ENCODE results near the gene CYB5B.

Gene CYB5B

GRCh38 chr16:69402439-69402838 is 22.0 kb upstream of the CYB5B start:
- H3K9ac ChIP-seq (ENCODE audit: low read depth, low read length) = no peak overlapping the region
- no peaks in the 10 kb centered on the region for H3K36me3 ChIP-seq (ENCODE audit: insufficient read depth, low read length)
- peaks cover 10% of the 10 kb centered on the region for H3K4me1 ChIP-seq (ENCODE audit: insufficient read depth, low read length)
- no peaks in the 10 kb centered on the region for H3K9me3 ChIP-seq (ENCODE audit: control insufficient read depth, insufficient read depth, low read length)

DNA sequence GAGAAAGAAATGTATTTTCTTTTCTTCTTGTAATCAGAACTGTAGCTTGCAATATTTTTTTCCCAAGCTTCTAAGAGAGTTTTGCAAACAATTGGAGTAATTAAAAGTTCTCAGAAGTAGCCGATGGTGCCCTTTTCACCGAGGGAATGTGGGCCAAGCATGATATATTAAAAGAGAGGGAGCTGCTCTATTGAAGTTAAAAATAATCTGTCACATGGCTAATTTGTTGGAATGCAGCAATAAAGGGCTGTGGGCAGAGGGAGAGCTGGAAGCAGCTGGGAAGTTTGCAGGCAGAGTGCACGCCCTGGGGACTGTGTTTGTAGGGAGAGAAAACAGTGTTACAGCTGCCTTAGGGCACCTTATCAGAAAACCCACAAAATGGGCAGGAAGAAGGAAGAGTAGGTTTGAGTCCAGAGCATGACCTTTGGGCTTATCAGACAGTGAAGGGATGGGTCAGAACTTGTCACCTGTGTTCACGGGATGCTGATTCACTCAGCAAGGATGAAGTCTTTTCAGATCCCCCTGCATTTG is 20.1 kb upstream of the CYB5B start:
- no peaks in the 10 kb centered on the region for H3K36me3 ChIP-seq (ENCODE audit: insufficient read depth, low read length)
- peaks cover 10% of the 10 kb centered on the region for H3K4me1 ChIP-seq (ENCODE audit: insufficient read depth, low read length)
- H3K9ac ChIP-seq (ENCODE audit: low read depth, low read length) = no peak overlapping the region
- no peaks in the 10 kb centered on the region for H3K9me3 ChIP-seq (ENCODE audit: control insufficient read depth, insufficient read depth, low read length)

DNA sequence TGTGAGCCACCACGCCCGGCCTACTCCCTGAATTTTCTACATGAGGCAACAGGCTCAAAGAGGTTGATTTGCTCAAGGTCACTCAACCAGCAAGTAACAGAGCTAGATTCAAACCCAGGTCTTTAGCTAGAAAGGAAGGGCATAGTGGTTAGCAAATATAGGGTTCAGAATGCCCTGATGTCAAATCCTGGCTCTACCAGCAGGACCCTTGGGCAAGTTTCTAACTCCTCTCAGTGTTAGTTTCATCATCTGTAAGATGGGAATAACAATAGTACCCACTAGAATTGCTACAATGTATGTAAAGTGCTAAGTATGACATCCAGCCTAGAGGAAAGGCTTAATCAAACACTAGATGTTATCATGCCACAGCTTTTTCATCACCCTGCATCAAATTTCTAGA is 19.1 kb upstream of the CYB5B start:
- Histone ChIP-seq H3K9me3 (ENCODE audit: control insufficient read depth, insufficient read depth, low read length) (no peaks in the 10 kb centered on the region), H3K4me1 (ENCODE audit: insufficient read depth, low read length) (peaks cover 10% of the 10 kb centered on the region), H3K9ac (ENCODE audit: low read depth, low read length) (no peak overlapping the region), H3K36me3 (ENCODE audit: insufficient read depth, low read length) (no peaks in the 10 kb centered on the region)

GRCh38 chr16:69405757-69406156 is 18.7 kb upstream of the CYB5B start:
- no peaks in the 10 kb centered on the region for H3K9me3 ChIP-seq (ENCODE audit: control insufficient read depth, insufficient read depth, low read length)
- H3K4me1 ChIP-seq (ENCODE audit: insufficient read depth, low read length) = peaks cover 10% of the 10 kb centered on the region
- H3K36me3 ChIP-seq (ENCODE audit: insufficient read depth, low read length) = no peaks in the 10 kb centered on the region
- no peak overlapping the region for H3K9ac ChIP-seq (ENCODE audit: low read depth, low read length)

DNA sequence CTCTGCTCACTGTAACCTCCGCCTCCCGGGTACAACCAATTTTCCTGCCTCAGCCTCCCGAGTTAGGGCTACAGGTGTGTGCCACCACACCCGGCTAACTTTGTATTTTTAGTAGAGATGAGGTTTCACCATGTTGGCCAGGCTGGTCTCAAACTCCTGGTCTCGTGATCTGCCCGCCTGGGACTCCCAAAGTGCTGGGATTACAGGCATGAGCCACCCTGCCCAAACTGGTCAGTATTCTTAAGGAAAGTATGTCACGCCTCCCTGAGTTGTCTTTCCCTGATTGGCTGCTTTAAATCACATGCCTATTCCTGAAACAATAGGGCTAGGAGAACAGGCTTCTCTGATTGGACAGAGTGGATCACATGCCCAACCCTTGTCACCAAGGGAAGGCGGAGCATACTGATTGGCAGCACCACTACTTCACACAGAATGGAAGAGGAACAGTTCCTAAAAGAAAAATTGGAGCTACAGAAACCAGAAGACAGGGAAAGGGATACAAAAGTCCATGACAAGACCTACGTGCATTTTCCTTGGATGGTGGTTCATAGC is 17.6 kb upstream of the CYB5B start:
- H3K4me1 ChIP-seq (ENCODE audit: insufficient read depth, low read length) = peaks cover 10% of the 10 kb centered on the region
- H3K9me3 ChIP-seq (ENCODE audit: control insufficient read depth, insufficient read depth, low read length) = no peaks in the 10 kb centered on the region
- H3K9ac ChIP-seq (ENCODE audit: low read depth, low read length) = no peak overlapping the region
- no peaks in the 10 kb centered on the region for H3K36me3 ChIP-seq (ENCODE audit: insufficient read depth, low read length)

- Histone ChIP-seq H3K36me3 (ENCODE audit: insufficient read depth, low read length) (no peaks in the 10 kb centered on the region), H3K9ac (ENCODE audit: low read depth, low read length) (no peak overlapping the region), H3K4me1 (ENCODE audit: insufficient read depth, low read length) (peaks cover 10% of the 10 kb centered on the region), H3K9me3 (ENCODE audit: control insufficient read depth, insufficient read depth, low read length) (no peaks in the 10 kb centered on the region)
Observed at GRCh38 chr16:69407702-69408323, 16.6 kb upstream of the CYB5B start.

GRCh38 chr16:69408475-69408874 is 15.9 kb upstream of the CYB5B start:
- no peaks in the 10 kb centered on the region for H3K36me3 ChIP-seq (ENCODE audit: insufficient read depth, low read length)
- peaks cover 10% of the 10 kb centered on the region for H3K4me1 ChIP-seq (ENCODE audit: insufficient read depth, low read length)
- H3K9me3 ChIP-seq (ENCODE audit: control insufficient read depth, insufficient read depth, low read length) = no peaks in the 10 kb centered on the region
- no peak overlapping the region for H3K9ac ChIP-seq (ENCODE audit: low read depth, low read length)

- Histone ChIP-seq H3K9me3 (ENCODE audit: control insufficient read depth, insufficient read depth, low read length) (no peaks in the 10 kb centered on the region), H3K4me1 (ENCODE audit: insufficient read depth, low read length) (no peaks in the 10 kb centered on the region), H3K9ac (ENCODE audit: low read depth, low read length) (no peak overlapping the region), H3K36me3 (ENCODE audit: insufficient read depth, low read length) (no peaks in the 10 kb centered on the region)
Observed at GRCh38 chr16:69410219-69410990, 14.0 kb upstream of the CYB5B start.

DNA sequence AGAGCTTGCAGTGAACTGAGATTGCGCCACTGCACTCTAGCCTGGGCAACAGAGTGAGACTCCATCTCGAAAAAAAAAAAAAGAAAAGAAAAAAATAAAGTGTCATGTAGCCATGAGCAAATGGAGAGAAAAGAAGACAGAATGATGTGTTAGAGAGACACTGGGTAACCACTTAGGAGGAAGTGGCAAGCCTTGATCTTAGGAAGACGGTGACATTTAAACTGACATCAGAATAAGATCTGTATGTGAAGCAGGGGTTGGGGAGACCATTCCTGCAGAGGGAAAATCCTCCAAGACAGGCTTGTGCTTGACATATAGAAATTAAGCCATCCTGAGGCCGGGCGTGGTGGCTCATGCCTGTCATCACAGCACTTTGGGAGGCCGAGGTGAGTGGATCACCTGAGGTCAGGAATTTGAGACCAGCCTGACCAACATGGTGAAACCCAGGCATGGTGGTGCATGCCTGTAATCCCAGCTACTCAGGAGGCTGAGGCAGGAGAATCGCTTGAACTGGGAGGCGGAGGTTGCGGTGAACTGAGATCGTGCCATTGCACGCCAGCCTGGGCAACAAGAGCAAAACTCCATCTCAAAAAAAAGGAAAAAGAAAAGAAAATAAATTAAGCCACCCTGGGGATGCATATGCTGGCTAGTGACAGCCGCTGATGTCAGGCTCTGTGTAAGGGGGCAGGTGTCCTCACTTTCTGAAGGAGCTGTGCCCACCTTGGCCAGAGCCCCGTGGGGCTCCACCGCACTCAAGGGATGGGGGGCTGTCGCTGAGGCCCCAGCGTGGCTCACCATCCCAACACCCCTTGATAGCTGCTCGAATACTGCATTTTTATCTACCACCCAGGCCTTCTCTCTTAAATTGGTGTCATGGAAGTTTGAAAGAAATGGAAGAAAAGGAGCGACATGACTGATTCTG is 13.1 kb upstream of the CYB5B start:
- no peaks in the 10 kb centered on the region for H3K4me1 ChIP-seq (ENCODE audit: insufficient read depth, low read length)
- H3K9ac ChIP-seq (ENCODE audit: low read depth, low read length) = no peak overlapping the region
- no peaks in the 10 kb centered on the region for H3K9me3 ChIP-seq (ENCODE audit: control insufficient read depth, insufficient read depth, low read length)
- no peaks in the 10 kb centered on the region for H3K36me3 ChIP-seq (ENCODE audit: insufficient read depth, low read length)

DNA sequence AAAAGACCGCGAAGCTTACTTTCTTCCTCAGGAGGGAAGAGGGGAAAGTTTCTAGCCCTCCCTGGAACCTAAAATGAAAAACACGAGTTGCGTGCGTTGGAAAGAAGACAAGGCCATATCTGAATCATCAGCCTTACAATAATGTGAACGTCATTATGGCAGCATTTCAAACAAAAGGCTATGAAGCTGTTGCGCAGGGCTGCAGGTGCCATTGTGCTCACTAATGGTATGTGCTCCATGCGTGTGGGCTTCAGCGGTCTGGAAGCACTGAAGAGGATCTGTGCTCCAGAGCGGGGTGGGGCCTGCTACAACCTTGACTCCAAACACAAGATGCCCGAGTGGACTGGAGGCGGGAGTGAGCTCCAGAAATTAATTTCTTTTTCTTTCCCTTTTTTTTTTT is 12.1 kb upstream of the CYB5B start:
- Histone ChIP-seq H3K4me1 (ENCODE audit: insufficient read depth, low read length) (no peaks in the 10 kb centered on the region), H3K9ac (ENCODE audit: low read depth, low read length) (no peak overlapping the region), H3K9me3 (ENCODE audit: control insufficient read depth, insufficient read depth, low read length) (no peaks in the 10 kb centered on the region), H3K36me3 (ENCODE audit: insufficient read depth, low read length) (no peaks in the 10 kb centered on the region)

DNA sequence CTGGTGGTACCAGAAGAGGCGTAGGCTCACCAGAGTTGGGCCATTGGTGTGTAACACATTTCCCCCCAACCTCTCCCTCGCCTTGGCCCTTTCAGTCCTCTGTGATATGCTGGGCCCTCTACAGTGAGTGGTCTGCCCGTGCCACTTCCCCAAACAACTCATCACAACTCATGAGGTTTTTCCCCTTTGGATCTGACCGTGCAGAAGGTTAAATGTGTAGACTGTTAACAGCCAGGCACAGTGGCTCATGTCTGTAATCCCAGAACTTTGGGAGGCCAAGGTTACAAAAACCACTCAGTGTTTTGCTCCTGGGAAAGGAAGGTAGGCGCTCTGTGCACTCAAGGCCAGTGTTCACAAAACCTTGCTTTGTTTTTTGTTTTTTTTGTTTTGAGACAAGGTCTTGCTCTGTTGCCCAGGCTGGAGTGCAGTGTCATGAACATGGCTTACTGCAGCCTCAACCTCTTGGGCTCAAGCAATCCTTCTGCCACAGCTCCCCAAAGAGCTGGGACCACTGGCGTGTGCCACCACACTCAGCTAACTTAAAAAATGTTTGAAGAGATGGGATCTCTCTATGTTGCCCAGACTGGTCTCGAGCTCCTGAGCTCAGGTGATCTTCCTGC is 11.3 kb upstream of the CYB5B start:
- H3K9ac ChIP-seq (ENCODE audit: low read depth, low read length) = no peak overlapping the region
- H3K36me3 ChIP-seq (ENCODE audit: insufficient read depth, low read length) = no peaks in the 10 kb centered on the region
- no peaks in the 10 kb centered on the region for H3K9me3 ChIP-seq (ENCODE audit: control insufficient read depth, insufficient read depth, low read length)
- H3K4me1 ChIP-seq (ENCODE audit: insufficient read depth, low read length) = 0 out of 2 replicates have a peak, but pooled peaks cover 4% of the 10 kb centered on the region

- no peaks in the 10 kb centered on the region for H3K36me3 ChIP-seq (ENCODE audit: insufficient read depth, low read length)
- 0 out of 2 replicates have a peak, but pooled peaks cover 4% of the 10 kb centered on the region for H3K4me1 ChIP-seq (ENCODE audit: insufficient read depth, low read length)
- no peaks in the 10 kb centered on the region for H3K9me3 ChIP-seq (ENCODE audit: control insufficient read depth, insufficient read depth, low read length)
- no peak overlapping the region for H3K9ac ChIP-seq (ENCODE audit: low read depth, low read length)
Observed at GRCh38 chr16:69417520-69418199, 6.8 kb upstream of the CYB5B start.

DNA sequence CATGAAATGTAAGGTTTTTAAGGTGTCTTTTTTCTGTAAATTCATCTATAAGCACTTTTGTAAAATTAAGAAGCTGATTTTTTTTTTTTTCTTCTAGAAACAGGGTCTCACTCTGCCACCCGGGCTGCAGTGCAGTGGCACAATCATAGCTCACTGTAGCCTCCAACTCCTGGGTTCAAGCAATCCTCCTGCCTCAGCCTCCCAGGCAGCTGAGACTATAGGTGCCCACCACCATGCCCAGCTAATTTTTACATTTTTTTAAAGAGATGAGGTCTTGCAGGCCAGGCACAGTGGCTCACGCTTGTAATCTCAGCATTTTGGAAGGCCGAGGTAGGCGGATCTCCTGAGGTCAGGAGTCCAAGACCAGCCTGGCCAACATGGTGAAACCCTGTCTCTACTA is 4.5 kb upstream of the CYB5B start:
- Histone ChIP-seq H3K9ac (ENCODE audit: low read depth, low read length) (no peak overlapping the region), H3K4me1 (ENCODE audit: insufficient read depth, low read length) (0 out of 2 replicates have a peak, but pooled peaks cover 4% of the 10 kb centered on the region), H3K9me3 (ENCODE audit: control insufficient read depth, insufficient read depth, low read length) (no peaks in the 10 kb centered on the region), H3K36me3 (ENCODE audit: insufficient read depth, low read length) (no peaks in the 10 kb centered on the region)
